ENCODE measurements around the gene EMP2. TPM values are rescaled to one million over a fixed set of nuclear protein-coding genes. Genes with fewer than 3 reads are reported as not detected.

The EMP2 gene
- total RNA-seq, 4 donors from 2014 or later = 7.9 to 13.5 (median 11.7) TPM

DNA sequence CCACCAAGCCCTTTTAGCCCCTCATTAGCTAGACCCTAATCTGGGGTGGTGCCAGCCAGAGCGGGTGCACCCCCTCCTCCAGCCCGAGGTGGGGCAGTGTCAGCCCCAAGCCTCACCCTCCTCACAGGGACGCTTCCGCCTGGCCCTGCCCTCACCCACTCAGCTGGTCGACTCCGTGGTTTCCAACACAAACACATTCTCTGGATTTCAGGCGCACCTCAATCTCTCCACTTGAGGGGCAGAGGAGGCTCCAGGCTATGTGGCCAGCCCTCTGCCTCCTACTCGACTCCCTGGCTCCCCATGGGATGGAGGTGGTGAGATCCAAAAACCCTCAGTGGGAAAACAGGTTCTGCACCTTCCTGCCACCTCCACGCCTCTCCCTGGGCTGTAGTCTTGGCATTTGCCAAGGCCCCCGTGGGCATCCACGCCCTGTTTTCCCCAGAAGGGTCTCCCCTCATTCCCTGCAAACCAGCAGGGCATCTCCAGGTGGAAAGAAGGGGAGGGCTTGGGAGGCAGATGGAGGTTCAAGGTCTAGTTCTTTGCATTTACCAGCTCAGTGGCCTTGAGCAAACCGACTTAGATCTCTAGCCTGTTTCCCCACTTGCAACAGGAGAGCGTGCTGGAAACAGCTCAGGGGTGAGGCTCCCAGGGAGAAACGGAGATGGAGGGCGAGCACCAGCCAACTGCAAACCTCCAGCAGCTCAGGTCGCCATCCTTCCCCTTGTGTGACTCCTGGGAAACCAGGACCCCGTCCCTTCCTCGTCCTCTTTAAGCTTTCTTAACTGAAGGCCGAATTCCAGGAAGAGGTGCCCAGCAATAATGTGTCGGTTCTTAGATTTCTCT is 1.7 kb downstream of the EMP2 start:
- H3K36me3 ChIP-seq = no peaks in the 10 kb centered on the region
- ATAC-seq = no peak
- DNase-seq = no peak
- in situ Hi-C loops (cut with MboI; ENCODE audit: low sequenced_read_pairs in 4 of 4) = loop anchor here in 2 of 4 donors (10.0 kb wide), 2 partner anchors 54 to 64 kb away; no protein-coding TSS in a partner anchor
- TF ChIP-seq POLR2A (IDR thresholded peaks at IDR 0.05) = no peak
- TF ChIP-seq, protein P1, sequence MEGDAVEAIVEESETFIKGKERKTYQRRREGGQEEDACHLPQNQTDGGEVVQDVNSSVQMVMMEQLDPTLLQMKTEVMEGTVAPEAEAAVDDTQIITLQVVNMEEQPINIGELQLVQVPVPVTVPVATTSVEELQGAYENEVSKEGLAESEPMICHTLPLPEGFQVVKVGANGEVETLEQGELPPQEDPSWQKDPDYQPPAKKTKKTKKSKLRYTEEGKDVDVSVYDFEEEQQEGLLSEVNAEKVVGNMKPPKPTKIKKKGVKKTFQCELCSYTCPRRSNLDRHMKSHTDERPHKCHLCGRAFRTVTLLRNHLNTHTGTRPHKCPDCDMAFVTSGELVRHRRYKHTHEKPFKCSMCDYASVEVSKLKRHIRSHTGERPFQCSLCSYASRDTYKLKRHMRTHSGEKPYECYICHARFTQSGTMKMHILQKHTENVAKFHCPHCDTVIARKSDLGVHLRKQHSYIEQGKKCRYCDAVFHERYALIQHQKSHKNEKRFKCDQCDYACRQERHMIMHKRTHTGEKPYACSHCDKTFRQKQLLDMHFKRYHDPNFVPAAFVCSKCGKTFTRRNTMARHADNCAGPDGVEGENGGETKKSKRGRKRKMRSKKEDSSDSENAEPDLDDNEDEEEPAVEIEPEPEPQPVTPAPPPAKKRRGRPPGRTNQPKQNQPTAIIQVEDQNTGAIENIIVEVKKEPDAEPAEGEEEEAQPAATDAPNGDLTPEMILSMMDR (IDR thresholded peaks at IDR 0.05 in 4 of 5, conservative IDR thresholded peaks at IDR 0.05 in 1 of 5) = no peak
- no peaks in the 10 kb centered on the region for H3K9me3 ChIP-seq
- peak overlapping the region; percentile 87 to 93 (median 88) for H3K27ac ChIP-seq
- H3K4me1 ChIP-seq = peaks cover 39 to 50% of the 10 kb centered on the region in 2 donors
- H3K4me3 ChIP-seq = peak overlapping the region; percentile 80 to 96 (median 88)
- H3K27me3 ChIP-seq = no peaks in the 10 kb centered on the region
- intact Hi-C loops (cut with DNase I; ENCODE audit: low total_unique reads) = loop anchor here (2.0 to 10.0 kb wide), 2 partner anchors 58 to 1484 kb away; partner anchors contain the start of gene HAPSTR1

DNA sequence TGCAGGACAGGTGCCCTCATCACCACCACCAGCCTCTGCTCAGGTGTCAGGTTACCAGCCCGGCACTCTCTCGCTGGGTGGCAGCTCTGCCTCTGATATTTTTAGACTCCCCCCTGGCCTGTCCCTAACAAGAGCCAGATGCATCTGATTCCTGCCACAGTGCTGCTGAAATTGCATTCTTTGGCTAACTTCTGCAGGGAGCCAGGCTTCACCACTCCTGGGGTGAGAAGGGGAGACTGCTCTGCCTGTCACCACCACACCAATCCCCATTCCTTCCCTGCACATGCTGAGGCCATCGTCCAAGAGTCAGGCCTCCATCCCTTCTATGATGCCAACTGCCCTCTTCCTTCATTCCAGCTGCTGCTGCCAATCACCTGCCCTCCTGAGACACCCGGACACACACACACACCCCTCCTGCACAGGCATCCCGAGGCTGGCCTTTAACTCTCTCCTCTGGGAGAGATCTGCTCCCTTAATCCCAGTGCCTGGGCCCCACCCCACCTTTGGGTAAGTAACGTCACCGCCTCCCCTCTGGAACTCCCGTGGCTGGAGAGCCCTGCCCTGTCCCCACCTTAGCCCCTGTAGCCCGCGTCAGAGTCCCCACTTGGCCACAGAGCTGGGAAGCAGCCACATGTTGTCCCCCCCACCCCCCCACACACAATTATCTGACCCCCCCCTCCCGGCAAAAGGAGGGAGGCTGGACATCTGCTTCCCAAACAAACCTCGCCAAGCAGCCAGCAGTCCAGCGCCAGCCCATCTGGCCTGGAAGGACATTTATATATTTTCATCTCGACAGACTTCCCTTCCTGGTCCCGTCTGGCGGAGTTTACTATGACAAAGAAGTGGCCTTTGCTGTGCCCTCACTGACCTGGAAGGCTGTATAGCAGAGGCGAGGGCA is 2.8 kb downstream of the EMP2 start:
- ATAC-seq = peak; percentile 80 to 81
- in situ Hi-C loops (cut with MboI; ENCODE audit: low sequenced_read_pairs in 4 of 4) (loop anchor here in 2 of 4 donors (10.0 kb wide), 2 partner anchors 53 to 63 kb away; no protein-coding TSS in a partner anchor), intact Hi-C loops (cut with DNase I; ENCODE audit: low total_unique reads) (loop anchor here (1.0 to 10.0 kb wide), 4 partner anchors 57 to 1483 kb away; partner anchors contain the start of gene HAPSTR1)
- peak; percentile 67 to 86 for DNase-seq
- peaks cover 39 to 50% of the 10 kb centered on the region in 2 donors for H3K4me1 ChIP-seq
- peak overlapping the region; percentile 87 to 93 (median 88) for H3K27ac ChIP-seq
- peak overlapping the region; percentile 9 to 96 (median 56) for H3K4me3 ChIP-seq
- H3K27me3 ChIP-seq = no peaks in the 10 kb centered on the region
- no peak for TF ChIP-seq POLR2A (IDR thresholded peaks at IDR 0.05)
- TF ChIP-seq, protein P1 (IDR thresholded peaks at IDR 0.05 in 4 of 5, conservative IDR thresholded peaks at IDR 0.05 in 1 of 5) = no peak
- H3K36me3 ChIP-seq = no peaks in the 10 kb centered on the region
- no peaks in the 10 kb centered on the region for H3K9me3 ChIP-seq

DNA sequence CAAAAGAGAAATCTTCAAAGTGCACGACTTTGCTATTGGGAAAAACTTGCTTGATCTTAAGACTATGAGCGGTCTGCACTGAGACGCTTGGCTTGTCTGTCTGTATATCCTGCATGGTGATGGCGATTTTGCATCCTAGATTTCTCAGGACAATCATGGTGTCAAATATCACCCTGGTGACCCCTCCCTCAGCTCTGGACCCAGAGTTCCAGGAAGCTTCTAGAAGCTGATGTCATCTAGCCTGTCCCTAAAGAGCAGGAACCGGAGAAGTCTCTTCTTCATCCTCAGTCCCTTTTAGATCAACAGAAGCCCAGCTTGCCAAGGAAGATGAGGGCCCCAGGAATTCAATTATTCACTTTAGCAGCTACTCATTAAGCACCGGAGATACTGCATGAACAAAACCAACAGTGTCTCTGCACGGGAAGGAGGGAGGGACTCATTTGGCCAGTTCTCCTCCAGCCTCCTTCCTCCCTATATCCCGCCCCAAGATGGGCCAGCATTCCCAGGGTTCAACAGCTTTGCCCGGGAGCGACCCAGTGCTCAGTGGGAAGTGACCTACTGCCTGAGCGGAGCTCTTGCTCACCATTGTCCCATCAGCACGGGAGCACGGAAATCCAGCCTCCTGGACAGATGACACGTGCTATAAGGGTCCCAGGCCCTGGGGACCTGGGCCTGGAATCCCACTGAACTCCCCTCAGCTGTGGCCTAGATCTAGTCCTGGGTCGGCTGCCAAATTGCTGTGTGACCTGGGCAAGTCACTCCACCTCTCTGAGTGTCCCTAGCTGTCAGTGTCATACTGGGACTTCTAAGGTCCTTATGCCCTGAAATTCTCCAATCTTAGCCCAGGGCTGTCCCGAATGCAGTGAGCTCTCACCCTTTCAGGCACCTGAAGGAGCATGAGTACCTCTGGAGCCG is 3.8 kb downstream of the EMP2 start:
- DNase-seq (no peak), ATAC-seq (no peak)
- H3K9me3 ChIP-seq = no peaks in the 10 kb centered on the region
- in situ Hi-C loops (cut with MboI; ENCODE audit: low sequenced_read_pairs in 4 of 4) (loop anchor here in 2 of 4 donors (10.0 kb wide), 2 partner anchors 52 to 62 kb away; no protein-coding TSS in a partner anchor), intact Hi-C loops (cut with DNase I; ENCODE audit: low total_unique reads) (loop anchor here (1.0 to 10.0 kb wide), 3 partner anchors 62 to 1482 kb away; partner anchors contain the start of gene HAPSTR1)
- peak overlapping the region; percentile 87 to 93 (median 88) for H3K27ac ChIP-seq
- no peaks in the 10 kb centered on the region for H3K36me3 ChIP-seq
- H3K27me3 ChIP-seq = no peaks in the 10 kb centered on the region
- H3K4me3 ChIP-seq = peak overlapping the region in 1 of 4 donors; percentile 22
- H3K4me1 ChIP-seq = peaks cover 39 to 50% of the 10 kb centered on the region in 2 donors
- no peak for TF ChIP-seq POLR2A (IDR thresholded peaks at IDR 0.05)
- TF ChIP-seq, protein P1 (IDR thresholded peaks at IDR 0.05 in 4 of 5, conservative IDR thresholded peaks at IDR 0.05 in 1 of 5) = no peak
